A673 (cell line): ENCODE measurements around the gene PLA2G5. TPM values are rescaled to one million over a fixed set of nuclear protein-coding genes. Genes with fewer than 3 reads are reported as not detected.

Source experiments
- BruUV-seq: library from RNA; stranded (reverse); fragments of 400-500 nt; replicated peaks from 2 replicates; lab custom pipeline; 2021; lab: Mats Ljungman, UMichigan
- CTCF ChIA-PET: fragments of 300-600 bp; sonication (Branson Sonifier 250); formaldehyde crosslinking; loops from one replicate; lab custom pipeline; 2022; ENCODE audit warnings: antibody characterized with exemption; lab: Charles Lee
- POLR2A ChIA-PET: fragments of 300-600 bp; sonication (Branson Sonifier 250); formaldehyde crosslinking; loops from one replicate; lab custom pipeline; 2022; ENCODE audit warnings: antibody characterized with exemption; ENCODE audit not compliant: low non-redundant PET; lab: Charles Lee
- DNase-seq: peaks from one replicate; pipeline ENCODE4 v3.0.0-alpha.2; 2015; ENCODE audit warnings: low spot score
- H3K27ac ChIP-seq: fragments of 200-600 bp; sonication (generic); 2 replicates; pipeline ENCODE4 v1.5.1; 2016; ENCODE audit warnings: mixed run types, low read depth, mild to moderate bottlenecking, mixed read lengths, antibody characterized with exemption, low read length; ENCODE audit not compliant: poor library complexity, severe bottlenecking
- H3K27me3 ChIP-seq: fragments of 200-600 bp; sonication (generic); replicated peaks from 2 replicates; pipeline ENCODE4 v1.6.1; 2017; ENCODE audit warnings: mixed run types, low read depth, mild to moderate bottlenecking, mixed read lengths, antibody characterized with exemption, low read length; ENCODE audit not compliant: insufficient read depth, poor library complexity
- H3K36me3 ChIP-seq: fragments of 200-600 bp; sonication (generic); 2 replicates; pipeline ENCODE4 v1.6.1; 2016; ENCODE audit warnings: mixed run types, mild to moderate bottlenecking, mixed read lengths, antibody characterized with exemption, low read length; ENCODE audit not compliant: insufficient read depth, poor library complexity, severe bottlenecking
- H3K4me1 ChIP-seq: fragments of 200-600 bp; sonication (generic); 2 replicates; pipeline ENCODE4 v1.6.1; 2017; ENCODE audit warnings: mixed run types, mild to moderate bottlenecking, mixed read lengths, antibody characterized with exemption, low read length; ENCODE audit not compliant: insufficient read depth, poor library complexity, severe bottlenecking
- H3K4me3 ChIP-seq: fragments of 200-600 bp; sonication (generic); 2 replicates; pipeline ENCODE4 v1.5.1; 2016; ENCODE audit warnings: low read depth, mixed run types, mild to moderate bottlenecking, mixed read lengths, low read length; ENCODE audit not compliant: poor library complexity, severe bottlenecking
- H3K9me3 ChIP-seq: fragments of 200-600 bp; sonication (generic); 2 replicates; pipeline ENCODE4 v1.6.1; 2016; ENCODE audit warnings: mixed run types, low read depth, mild to moderate bottlenecking, mixed read lengths, antibody characterized with exemption, low read length; ENCODE audit not compliant: poor library complexity, severe bottlenecking
- EZH2 ChIP-seq: fragments of 200-600 bp; sonication (generic); IDR thresholded peaks from 2 replicates; pipeline ENCODE4 v1.6.1; 2017; ENCODE audit warnings: borderline replicate concordance, low read depth, mild to moderate bottlenecking, mixed read lengths, antibody characterized with exemption, low read length; ENCODE audit not compliant: poor library complexity, severe bottlenecking
- intact Hi-C: fragments of 100-400 bp; cut with micrococcal nuclease; formaldehyde crosslinking; loops from one replicate; pipeline ENCODE4 v1.10.0; 2022; ENCODE audit not compliant: unreplicated experiment
- total RNA-seq: library from RNA; stranded (reverse); gene quantifications from 2 replicates; pipeline ENCODE4 v1.2.3, GENCODE V29; 2021
- TF ChIP-seq, protein P1 (sequence below): fragments of 300-800, 200-600 bp; sonication (generic); conservative IDR thresholded peaks from 2 replicates; pipeline ENCODE4 v1.5.1; 2017; ENCODE audit warnings: low read depth, mild to moderate bottlenecking, antibody characterized with exemption, low read length, moderate library complexity, mixed read lengths

PLA2G5 gene
- total RNA-seq, 1 experiment from 2014 or later: not detected

DNA sequence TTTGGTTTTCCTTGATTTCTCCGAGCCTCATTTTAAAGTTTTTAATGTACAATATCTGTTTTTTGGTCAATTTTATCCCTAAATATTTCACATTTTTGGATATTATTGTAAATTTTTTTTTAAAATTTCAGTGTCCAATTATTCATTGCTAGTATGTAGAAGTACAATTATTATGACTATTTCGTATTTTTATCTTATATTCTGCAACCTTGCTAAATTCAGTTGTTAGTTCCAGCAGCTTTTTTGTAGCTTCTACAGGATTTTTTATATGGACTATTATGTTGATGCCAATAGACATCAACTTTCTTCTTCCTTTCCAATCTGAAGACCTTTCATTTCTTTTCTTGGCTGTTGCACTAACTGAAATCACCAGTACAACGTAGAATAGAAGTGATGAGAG lies 65.0 kb downstream of the PLA2G5 start:
- intact Hi-C loops: no loop called here
- no TSS peak for BruUV-seq
- H3K4me3 ChIP-seq: no peak overlapping the region
- no peak overlapping the region for H3K27ac ChIP-seq
- H3K36me3 ChIP-seq: no peaks in the 10 kb centered on the region
- POLR2A ChIA-PET: no interaction called here
- H3K4me1 ChIP-seq: no peaks in the 10 kb centered on the region
- no peak for TF ChIP-seq EZH2
- TF ChIP-seq, protein P1, sequence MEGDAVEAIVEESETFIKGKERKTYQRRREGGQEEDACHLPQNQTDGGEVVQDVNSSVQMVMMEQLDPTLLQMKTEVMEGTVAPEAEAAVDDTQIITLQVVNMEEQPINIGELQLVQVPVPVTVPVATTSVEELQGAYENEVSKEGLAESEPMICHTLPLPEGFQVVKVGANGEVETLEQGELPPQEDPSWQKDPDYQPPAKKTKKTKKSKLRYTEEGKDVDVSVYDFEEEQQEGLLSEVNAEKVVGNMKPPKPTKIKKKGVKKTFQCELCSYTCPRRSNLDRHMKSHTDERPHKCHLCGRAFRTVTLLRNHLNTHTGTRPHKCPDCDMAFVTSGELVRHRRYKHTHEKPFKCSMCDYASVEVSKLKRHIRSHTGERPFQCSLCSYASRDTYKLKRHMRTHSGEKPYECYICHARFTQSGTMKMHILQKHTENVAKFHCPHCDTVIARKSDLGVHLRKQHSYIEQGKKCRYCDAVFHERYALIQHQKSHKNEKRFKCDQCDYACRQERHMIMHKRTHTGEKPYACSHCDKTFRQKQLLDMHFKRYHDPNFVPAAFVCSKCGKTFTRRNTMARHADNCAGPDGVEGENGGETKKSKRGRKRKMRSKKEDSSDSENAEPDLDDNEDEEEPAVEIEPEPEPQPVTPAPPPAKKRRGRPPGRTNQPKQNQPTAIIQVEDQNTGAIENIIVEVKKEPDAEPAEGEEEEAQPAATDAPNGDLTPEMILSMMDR: no peak
- H3K27me3 ChIP-seq: peaks cover 4% of the 10 kb centered on the region
- H3K9me3 ChIP-seq: no peaks in the 10 kb centered on the region
- CTCF ChIA-PET: no interaction called here
- no peak for DNase-seq

DNA sequence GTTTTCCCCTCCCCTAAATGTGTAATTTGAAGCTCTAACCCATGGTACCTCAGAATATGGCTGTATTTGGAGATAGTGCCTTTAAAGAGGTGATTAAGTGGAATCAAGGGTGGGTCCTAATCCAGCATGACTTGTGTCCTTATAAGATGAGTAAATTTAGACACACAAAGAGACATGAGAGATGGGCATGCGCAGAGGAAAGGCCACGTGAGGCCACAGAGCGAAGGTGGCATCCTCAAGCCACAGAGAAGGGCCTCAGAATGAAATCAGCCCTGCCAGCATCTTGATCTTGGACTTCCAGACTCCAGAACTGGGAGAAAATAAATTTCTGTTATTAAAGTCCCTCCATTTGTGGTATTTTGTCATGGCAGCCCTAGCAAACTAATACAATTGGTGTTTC lies 66.3 kb downstream of the PLA2G5 start:
- Histone ChIP-seq H3K27ac (no peak overlapping the region), H3K27me3 (peaks cover 4% of the 10 kb centered on the region), H3K9me3 (no peaks in the 10 kb centered on the region), H3K36me3 (no peaks in the 10 kb centered on the region), H3K4me3 (no peak overlapping the region), H3K4me1 (no peaks in the 10 kb centered on the region)
- BruUV-seq: no TSS peak
- intact Hi-C loops: no loop called here
- DNase-seq: no peak
- no peak for TF ChIP-seq EZH2
- TF ChIP-seq, protein P1: no peak
- ChIA-PET CTCF (no interaction called here), POLR2A (no interaction called here)

DNA sequence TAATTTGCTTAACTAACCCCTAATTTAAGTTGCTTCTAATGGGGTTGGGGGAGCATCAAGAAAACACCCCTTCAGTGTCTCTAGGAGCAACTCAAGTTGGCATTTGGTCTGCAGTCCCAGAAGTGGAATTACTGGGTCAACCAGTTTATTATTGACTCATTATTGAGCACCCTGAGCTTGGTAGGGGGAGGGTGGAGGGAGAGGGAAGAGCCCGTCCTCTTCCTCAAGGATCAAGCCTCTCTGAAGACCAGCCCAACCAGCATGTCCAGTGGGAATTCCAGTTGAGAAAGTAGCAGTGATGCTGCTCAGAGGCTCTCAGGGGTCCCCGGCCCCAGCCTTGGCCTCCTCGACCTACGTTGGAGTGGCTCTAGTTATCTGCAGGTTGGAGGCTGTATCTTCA lies 67.1 kb downstream of the PLA2G5 start:
- no TSS peak for BruUV-seq
- peaks cover 4% of the 10 kb centered on the region for H3K27me3 ChIP-seq
- no peak overlapping the region for H3K4me3 ChIP-seq
- CTCF ChIA-PET: no interaction called here
- no peak overlapping the region for H3K27ac ChIP-seq
- no peak for TF ChIP-seq EZH2
- TF ChIP-seq, protein P1: no peak
- H3K36me3 ChIP-seq: no peaks in the 10 kb centered on the region
- H3K9me3 ChIP-seq: no peaks in the 10 kb centered on the region
- H3K4me1 ChIP-seq: no peaks in the 10 kb centered on the region
- POLR2A ChIA-PET: no interaction called here
- no peak for DNase-seq
- intact Hi-C loops: no loop called here
